Breast epithelium (tissue), 4 donors: ENCODE data around the gene PHRF1. TPM values are rescaled to one million over a fixed set of nuclear protein-coding genes. Genes with fewer than 3 reads are reported as not detected.

ENCODE experiments used
- DNase-seq, 2 donors: peaks; one replicate each; pipeline ENCODE4 v3.0.0-alpha.2; 2019; ENCODE audit warnings: low spot score in 2 of 2
- H3K27ac ChIP-seq, 2 donors: fragments of 200-600 bp; sonication (generic) in 1 of 2; one replicate each; pipeline ENCODE4 v1.5.1; 2016 to 2019; ENCODE audit warnings: mild to moderate bottlenecking in 1 of 2
- H3K27me3 ChIP-seq, 2 donors: fragments of 200-600 bp; sonication (generic) in 1 of 2; one replicate each; pipeline versions ENCODE4 v1.5.1 to v1.6.0; 2017 to 2019; ENCODE audit warnings: control low read depth in 1 of 2, mild to moderate bottlenecking in 1 of 2
- H3K36me3 ChIP-seq: fragments of 200-600 bp; one replicate; pipeline ENCODE4 v1.5.1; 2019
- H3K4me1 ChIP-seq, 2 donors: fragments of 200-600 bp; sonication (generic); one replicate each; pipeline ENCODE4 v1.5.1; 2016 to 2019; ENCODE audit warnings: control low read depth in 1 of 2
- H3K4me3 ChIP-seq, 3 donors: fragments of 200-600 bp; sonication (generic); 1 replicate in 2 of 3; 2 replicates in 1 of 3; pipeline ENCODE4 v1.5.1; 2016 to 2019; ENCODE audit warnings: mild to moderate bottlenecking in 3 of 3, moderate library complexity in 2 of 3
- H3K9me3 ChIP-seq, 2 donors: fragments of 200-600 bp; sonication (generic) in 1 of 2; one replicate each; pipeline ENCODE4 v1.5.1; 2016 to 2019; ENCODE audit warnings: control low read depth in 1 of 2
- POLR2A ChIP-seq: fragments of 450-650 bp; IDR thresholded peaks from one replicate; pipeline ENCODE4 v1.6.1; 2016; ENCODE audit warnings: antibody characterized with exemption, mild to moderate bottlenecking, moderate library complexity
- POLR2AphosphoS5 ChIP-seq, 3 donors: sonication (generic); formaldehyde crosslinking; IDR thresholded peaks; one replicate each; pipeline ENCODE4 v1.6.1; 2017; ENCODE audit warnings: antibody characterized with exemption in 3 of 3
- intact Hi-C: fragments of 100-400 bp; cut with DNase I; formaldehyde crosslinking; loops from one replicate; pipeline ENCODE4 v1.15.1; 2023; ENCODE audit warnings: low total_unique reads
- total RNA-seq, 3 donors: library from RNA; depleted of rRNA; stranded (reverse); fragments of >200 nt; gene quantifications; one replicate each; pipeline ENCODE4 v1.1.0, GENCODE V29; 2016
- TF ChIP-seq, protein P1 (sequence below), 3 donors: fragments of 450-650 bp; IDR thresholded peaks; one replicate each; pipeline ENCODE4 v1.5.1; 2016 to 2017; ENCODE audit warnings: antibody characterized with exemption in 3 of 3, mild to moderate bottlenecking in 3 of 3, moderate library complexity in 3 of 3

Gene PHRF1
- total RNA-seq, 3 donors from 2014 or later: 18.6 to 22.1 (median 21.3) TPM

DNA sequence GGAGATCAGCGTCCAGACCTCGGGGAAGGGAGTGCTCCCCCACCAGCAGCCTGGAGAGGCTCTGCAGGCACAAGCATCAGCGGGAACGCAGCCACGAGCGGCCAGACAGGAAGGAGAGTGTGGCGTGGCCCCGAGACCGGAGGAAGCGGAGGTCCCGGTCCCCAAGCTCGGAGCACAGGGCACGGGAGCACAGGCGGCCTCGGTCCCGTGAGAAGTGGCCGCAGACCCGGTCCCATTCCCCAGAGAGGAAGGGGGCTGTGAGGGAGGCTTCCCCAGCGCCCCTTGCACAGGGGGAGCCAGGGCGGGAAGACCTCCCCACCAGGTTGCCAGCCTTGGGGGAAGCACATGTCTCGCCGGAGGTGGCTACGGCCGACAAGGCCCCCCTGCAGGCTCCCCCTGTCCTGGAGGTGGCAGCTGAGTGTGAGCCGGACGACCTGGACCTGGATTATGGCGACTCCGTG is 32.6 kb downstream of the PHRF1 start:
- peaks cover 0 to 3% of the 10 kb centered on the region in 2 donors for H3K4me1 ChIP-seq
- intact Hi-C loops: no loop called here
- no peaks in the 10 kb centered on the region for H3K9me3 ChIP-seq
- no peak overlapping the region for H3K27ac ChIP-seq
- peaks cover 11% of the 10 kb centered on the region for H3K36me3 ChIP-seq
- no peaks in the 10 kb centered on the region for H3K27me3 ChIP-seq
- no peak overlapping the region for H3K4me3 ChIP-seq
- DNase-seq: no peak
- TF ChIP-seq, protein P1, sequence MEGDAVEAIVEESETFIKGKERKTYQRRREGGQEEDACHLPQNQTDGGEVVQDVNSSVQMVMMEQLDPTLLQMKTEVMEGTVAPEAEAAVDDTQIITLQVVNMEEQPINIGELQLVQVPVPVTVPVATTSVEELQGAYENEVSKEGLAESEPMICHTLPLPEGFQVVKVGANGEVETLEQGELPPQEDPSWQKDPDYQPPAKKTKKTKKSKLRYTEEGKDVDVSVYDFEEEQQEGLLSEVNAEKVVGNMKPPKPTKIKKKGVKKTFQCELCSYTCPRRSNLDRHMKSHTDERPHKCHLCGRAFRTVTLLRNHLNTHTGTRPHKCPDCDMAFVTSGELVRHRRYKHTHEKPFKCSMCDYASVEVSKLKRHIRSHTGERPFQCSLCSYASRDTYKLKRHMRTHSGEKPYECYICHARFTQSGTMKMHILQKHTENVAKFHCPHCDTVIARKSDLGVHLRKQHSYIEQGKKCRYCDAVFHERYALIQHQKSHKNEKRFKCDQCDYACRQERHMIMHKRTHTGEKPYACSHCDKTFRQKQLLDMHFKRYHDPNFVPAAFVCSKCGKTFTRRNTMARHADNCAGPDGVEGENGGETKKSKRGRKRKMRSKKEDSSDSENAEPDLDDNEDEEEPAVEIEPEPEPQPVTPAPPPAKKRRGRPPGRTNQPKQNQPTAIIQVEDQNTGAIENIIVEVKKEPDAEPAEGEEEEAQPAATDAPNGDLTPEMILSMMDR (IDR thresholded peaks at IDR 0.05): no peak
- TF ChIP-seq POLR2AphosphoS5 (IDR thresholded peaks at IDR 0.05): no peak
- TF ChIP-seq POLR2A: no peak

DNA sequence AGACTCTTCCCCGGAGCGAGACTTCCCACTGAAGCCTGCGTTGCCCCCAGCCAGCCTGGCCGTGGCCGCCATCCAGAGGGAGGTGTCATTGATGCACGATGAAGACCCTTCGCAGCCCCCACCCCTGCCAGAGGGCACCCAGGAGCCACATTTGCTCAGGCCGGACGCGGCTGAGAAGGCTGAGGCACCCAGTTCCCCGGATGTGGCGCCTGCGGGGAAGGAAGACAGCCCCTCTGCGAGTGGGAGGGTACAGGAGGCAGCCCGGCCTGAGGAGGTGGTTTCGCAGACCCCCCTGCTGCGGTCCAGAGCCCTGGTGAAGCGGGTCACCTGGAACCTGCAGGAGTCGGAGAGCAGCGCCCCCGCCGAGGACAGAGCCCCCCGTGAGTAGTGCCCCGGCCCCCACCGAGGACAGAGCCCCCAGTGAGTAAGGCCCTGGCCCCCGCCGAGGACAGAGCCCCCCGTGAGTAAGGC is 33.1 kb downstream of the PHRF1 start:
- intact Hi-C loops: no loop called here
- no peak for DNase-seq

DNA sequence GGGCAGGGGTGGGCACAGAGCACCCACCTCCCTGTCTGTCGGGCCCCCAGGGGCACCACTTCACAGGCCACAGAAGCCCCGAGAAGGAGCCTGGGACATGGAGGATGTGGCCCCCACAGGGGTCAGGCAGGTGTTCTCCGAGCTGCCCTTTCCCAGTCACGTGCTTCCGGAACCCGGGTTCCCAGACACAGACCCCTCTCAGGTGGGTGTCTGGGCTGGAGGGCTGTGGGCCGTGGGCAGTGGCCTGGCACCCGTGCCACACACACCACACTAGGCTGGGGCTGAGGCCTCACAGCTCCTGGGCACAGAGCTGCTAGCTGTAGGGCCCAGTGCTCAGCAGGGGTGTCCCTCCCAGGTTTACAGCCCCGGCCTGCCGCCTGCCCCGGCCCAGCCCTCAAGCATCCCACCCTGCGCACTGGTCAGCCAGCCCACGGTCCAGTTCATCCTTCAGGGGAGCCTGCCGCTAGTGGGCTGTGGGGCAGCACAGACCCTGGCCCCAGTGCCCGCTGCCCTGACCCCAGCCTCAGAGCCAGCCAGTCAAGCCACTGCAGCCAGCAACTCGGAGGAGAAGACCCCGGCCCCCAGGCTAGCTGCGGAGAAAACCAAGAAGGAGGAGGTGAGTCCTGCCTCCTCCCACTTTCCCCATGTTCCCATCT is 34.0 kb downstream of the PHRF1 start:
- H3K4me3 ChIP-seq: no peak overlapping the region
- no peak overlapping the region for H3K27ac ChIP-seq
- H3K4me1 ChIP-seq: peaks cover 10 to 13% of the 10 kb centered on the region in 2 donors
- no peaks in the 10 kb centered on the region for H3K27me3 ChIP-seq
- intact Hi-C loops: no loop called here
- H3K36me3 ChIP-seq: peaks cover 5% of the 10 kb centered on the region
- DNase-seq: no peak
- TF ChIP-seq, protein P1 (IDR thresholded peaks at IDR 0.05): no peak
- no peak for TF ChIP-seq POLR2A
- TF ChIP-seq POLR2AphosphoS5 (IDR thresholded peaks at IDR 0.05): no peak
- no peaks in the 10 kb centered on the region for H3K9me3 ChIP-seq

More for the DNA sequence above, 33.1 kb downstream of the PHRF1 start:
- Histone ChIP-seq H3K4me3 (no peak overlapping the region), H3K36me3 (peaks cover 11% of the 10 kb centered on the region), H3K27me3 (no peaks in the 10 kb centered on the region), H3K9me3 (no peaks in the 10 kb centered on the region), H3K4me1 (peaks cover 3 to 9% of the 10 kb centered on the region in 2 donors), H3K27ac (no peak overlapping the region)
- TF ChIP-seq, protein P1 (IDR thresholded peaks at IDR 0.05): no peak
- TF ChIP-seq POLR2A: no peak
- TF ChIP-seq POLR2AphosphoS5 (IDR thresholded peaks at IDR 0.05): no peak

DNA sequence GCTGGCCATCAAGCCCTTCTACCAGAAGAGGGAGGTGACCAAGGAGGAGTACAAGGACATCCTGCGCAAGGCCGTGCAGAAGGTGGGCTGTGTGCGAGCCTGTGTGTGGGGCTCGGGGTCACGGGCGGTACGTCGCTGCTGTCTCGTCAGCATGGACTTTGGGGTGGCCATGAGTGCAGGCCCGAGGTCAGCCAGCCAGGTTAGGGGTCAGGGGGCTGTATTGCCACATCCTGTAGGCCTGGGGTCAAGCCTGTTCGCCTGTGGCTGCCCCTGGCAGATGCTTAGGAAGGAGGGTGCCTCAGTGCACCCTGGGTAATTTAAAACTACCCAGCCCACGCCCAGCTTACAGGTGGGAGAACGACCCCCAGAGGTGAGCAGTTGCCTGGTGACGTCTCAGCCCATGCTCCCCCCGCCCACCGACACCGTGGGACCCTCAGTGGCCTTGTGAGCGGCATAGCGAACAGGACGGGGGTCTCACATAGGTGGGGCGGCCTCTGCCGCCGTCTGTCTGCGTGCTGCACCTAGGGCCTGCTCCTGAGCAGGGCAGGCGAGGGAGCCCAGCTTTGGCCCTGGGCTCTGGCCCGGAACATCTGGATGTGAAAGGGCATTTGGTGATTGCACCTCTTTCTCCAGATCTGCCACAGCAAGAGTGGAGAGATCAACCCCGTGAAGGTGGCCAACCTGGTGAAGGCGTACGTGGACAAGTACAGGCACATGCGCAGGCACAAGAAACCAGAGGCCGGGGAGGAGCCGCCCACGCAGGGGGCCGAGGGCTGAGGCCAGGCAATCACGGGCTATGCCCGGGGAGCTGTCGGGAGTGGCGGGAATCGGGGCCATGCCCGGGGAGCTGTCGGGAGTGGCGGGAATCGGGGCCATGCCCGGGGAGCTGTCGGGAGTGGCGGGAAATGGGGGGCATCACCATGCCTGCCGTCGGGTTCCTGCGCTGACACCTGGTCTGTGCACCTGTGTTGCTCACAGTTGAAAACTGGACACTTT is 35.0 kb downstream of the PHRF1 start:
- intact Hi-C loops: no loop called here

More for the DNA sequence above, 35.0 kb downstream of the PHRF1 start:
- H3K4me1 ChIP-seq: peaks cover 10 to 13% of the 10 kb centered on the region in 2 donors
- no peak for DNase-seq
- no peak overlapping the region for H3K27ac ChIP-seq
- no peaks in the 10 kb centered on the region for H3K27me3 ChIP-seq
- no peaks in the 10 kb centered on the region for H3K9me3 ChIP-seq
- no peak for TF ChIP-seq POLR2AphosphoS5 (IDR thresholded peaks at IDR 0.05)
- no peak for TF ChIP-seq POLR2A
- TF ChIP-seq, protein P1 (IDR thresholded peaks at IDR 0.05): no peak
- no peak overlapping the region for H3K4me3 ChIP-seq
- peaks cover 5% of the 10 kb centered on the region for H3K36me3 ChIP-seq
